OCI-LY3 (cell line): ENCODE measurements around the gene CCDC7.

Experiments
- H2AFZ ChIP-seq: fragments of 200-600, 300-600 bp; shearing (Covaris generic); 2 replicates; pipeline ENCODE4 v1.6.0; 2014; ENCODE audit warnings: antibody characterized with exemption, low read depth, low read length
- H3K27ac ChIP-seq: fragments of 200-600, 300-600 bp; sonication (generic); 2 replicates; pipeline ENCODE4 v1.5.1; 2014; ENCODE audit warnings: mild to moderate bottlenecking, low read length, moderate library complexity, mixed read lengths
- H3K27me3 ChIP-seq: fragments of 200-600, 300-600 bp; sonication (generic); 2 replicates; pipeline ENCODE4 v1.6.1; 2014; ENCODE audit warnings: low read depth, low read length, mixed read lengths
- H3K36me3 ChIP-seq: fragments of 200-600, 300-600 bp; sonication (generic); replicated peaks from 2 replicates; pipeline ENCODE3; 2014; ENCODE audit warnings: low read depth, low read length, mixed read lengths
- H3K4me1 ChIP-seq: fragments of 300-600, 200-600 bp; sonication (generic); 2 replicates; pipeline ENCODE4 v1.6.1; 2014; ENCODE audit warnings: low read length, mixed read lengths
- H3K4me2 ChIP-seq: fragments of 200-600, 300-600 bp; sonication (generic); 2 replicates; pipeline ENCODE4 v1.6.1; 2014; ENCODE audit warnings: low read length, mixed read lengths
- H3K4me3 ChIP-seq: fragments of 300-600, 200-600 bp; sonication (generic); 2 replicates; pipeline ENCODE4 v1.5.1; 2014; ENCODE audit warnings: antibody characterized with exemption, mild to moderate bottlenecking, low read length, moderate library complexity
- H3K79me2 ChIP-seq: fragments of 300-600, 200-600 bp; shearing (Covaris generic); 2 replicates; pipeline ENCODE4 v1.6.1; 2014; ENCODE audit warnings: mild to moderate bottlenecking, low read length, mixed read lengths
- H3K9ac ChIP-seq: fragments of 300-600, 200-600 bp; shearing (Covaris generic); 2 replicates; pipeline ENCODE4 v1.6.0; 2014; ENCODE audit warnings: mild to moderate bottlenecking, low read length, moderate library complexity
- H3K9me3 ChIP-seq: fragments of 200-600, 300-600 bp; shearing (Covaris generic); 2 replicates; pipeline ENCODE4 v1.6.1; 2014; ENCODE audit warnings: low read length, mixed read lengths; ENCODE audit not compliant: insufficient read depth
- H4K20me1 ChIP-seq: fragments of 200-600, 300-600 bp; sonication (generic); 2 replicates; pipeline ENCODE4 v1.6.1; 2016; ENCODE audit warnings: low read length, mixed read lengths; ENCODE audit not compliant: insufficient read depth
- CTCF ChIP-seq: fragments of 200-600, 300-600 bp; sonication (generic); IDR thresholded peaks from 2 replicates; pipeline ENCODE4 v1.5.1; 2014; ENCODE audit warnings: antibody characterized with exemption, low read length, low read depth
- EZH2phosphoT487 ChIP-seq: fragments of 200-600 bp; shearing (Covaris generic); IDR thresholded peaks from 2 replicates; pipeline ENCODE4 v1.6.1; 2018; ENCODE audit warnings: antibody characterized with exemption, mixed run types, low read depth

Gene CCDC7

DNA sequence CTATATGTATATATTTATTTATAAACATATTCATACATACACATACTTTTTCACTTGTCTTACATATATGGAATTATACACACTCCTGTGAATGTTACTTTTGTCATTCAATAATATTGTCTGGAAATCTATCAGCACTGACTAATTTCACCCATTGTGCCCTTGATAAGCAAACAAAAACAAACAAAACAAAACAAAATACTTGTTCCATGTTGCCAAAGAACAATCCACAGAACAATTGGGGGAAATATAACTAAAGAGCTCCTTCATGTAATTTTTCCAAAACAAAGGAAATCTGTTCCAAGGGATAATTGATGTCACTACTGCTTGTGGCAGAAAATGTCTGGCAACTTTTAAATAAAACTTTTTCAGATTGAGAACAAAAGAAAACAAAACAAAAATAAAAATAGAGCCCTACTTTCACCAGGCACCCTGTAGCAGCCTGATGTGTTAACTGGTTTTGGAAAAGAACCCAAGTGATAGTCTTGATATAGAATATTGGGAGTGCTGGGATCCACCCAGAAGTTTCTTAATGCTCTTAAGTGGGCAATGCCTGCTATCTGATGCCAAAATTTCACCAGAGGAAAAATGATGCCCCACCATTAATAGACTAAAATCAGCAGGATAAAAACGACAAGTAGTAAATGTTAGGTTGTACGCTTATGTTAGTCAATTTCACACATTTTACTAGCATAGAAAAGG is 34.0 kb upstream of the CCDC7 start:
- H2AFZ ChIP-seq: no peak overlapping the region
- no peak for TF ChIP-seq CTCF
- no peak for TF ChIP-seq EZH2phosphoT487
- H3K36me3 ChIP-seq: no peaks in the 10 kb centered on the region
- no peak overlapping the region for H3K27ac ChIP-seq
- no peak overlapping the region for H3K9ac ChIP-seq
- H3K9me3 ChIP-seq: no peaks in the 10 kb centered on the region
- no peaks in the 10 kb centered on the region for H4K20me1 ChIP-seq
- H3K4me2 ChIP-seq: no peak overlapping the region
- no peak overlapping the region for H3K4me3 ChIP-seq
- H3K4me1 ChIP-seq: no peaks in the 10 kb centered on the region
- H3K27me3 ChIP-seq: no peaks in the 10 kb centered on the region
- no peaks in the 10 kb centered on the region for H3K79me2 ChIP-seq

- H4K20me1 ChIP-seq: no peaks in the 10 kb centered on the region
- H3K79me2 ChIP-seq: no peaks in the 10 kb centered on the region
- H3K4me2 ChIP-seq: no peak overlapping the region
- H3K27ac ChIP-seq: no peak overlapping the region
- no peak overlapping the region for H2AFZ ChIP-seq
- H3K4me3 ChIP-seq: no peak overlapping the region
- no peak for TF ChIP-seq CTCF
- TF ChIP-seq EZH2phosphoT487: no peak
- H3K27me3 ChIP-seq: no peaks in the 10 kb centered on the region
- H3K4me1 ChIP-seq: no peaks in the 10 kb centered on the region
- no peaks in the 10 kb centered on the region for H3K36me3 ChIP-seq
- no peaks in the 10 kb centered on the region for H3K9me3 ChIP-seq
- no peak overlapping the region for H3K9ac ChIP-seq
Measured at GRCh38 chr10:32412499-32412853, 33.5 kb upstream of the CCDC7 start.

DNA sequence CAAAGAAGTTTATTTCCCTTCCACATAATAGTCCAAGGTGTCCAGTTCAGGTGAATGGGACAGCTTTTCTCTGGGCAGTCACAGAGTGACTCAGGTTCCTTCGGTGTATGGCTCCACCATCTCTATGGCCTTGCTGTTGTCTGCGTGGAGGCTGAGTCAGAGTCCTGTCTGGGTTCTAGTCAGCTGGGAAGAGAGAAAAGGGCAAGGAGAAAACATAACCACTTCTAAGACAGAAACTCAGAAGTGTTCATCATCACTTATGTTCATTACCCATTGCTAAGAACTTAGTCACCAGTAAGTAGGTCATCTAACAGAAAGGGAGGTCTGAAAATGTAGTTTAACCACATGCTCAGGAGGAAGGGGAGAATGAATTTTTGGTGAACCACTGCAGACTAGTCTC is 32.4 kb upstream of the CCDC7 start:
- no peaks in the 10 kb centered on the region for H3K79me2 ChIP-seq
- H3K9me3 ChIP-seq: no peaks in the 10 kb centered on the region
- no peak overlapping the region for H3K27ac ChIP-seq
- H3K27me3 ChIP-seq: no peaks in the 10 kb centered on the region
- H2AFZ ChIP-seq: no peak overlapping the region
- no peak overlapping the region for H3K4me2 ChIP-seq
- no peaks in the 10 kb centered on the region for H3K36me3 ChIP-seq
- no peaks in the 10 kb centered on the region for H4K20me1 ChIP-seq
- H3K4me1 ChIP-seq: no peaks in the 10 kb centered on the region
- no peak overlapping the region for H3K4me3 ChIP-seq
- no peak overlapping the region for H3K9ac ChIP-seq
- TF ChIP-seq CTCF (no peak), EZH2phosphoT487 (no peak)

DNA sequence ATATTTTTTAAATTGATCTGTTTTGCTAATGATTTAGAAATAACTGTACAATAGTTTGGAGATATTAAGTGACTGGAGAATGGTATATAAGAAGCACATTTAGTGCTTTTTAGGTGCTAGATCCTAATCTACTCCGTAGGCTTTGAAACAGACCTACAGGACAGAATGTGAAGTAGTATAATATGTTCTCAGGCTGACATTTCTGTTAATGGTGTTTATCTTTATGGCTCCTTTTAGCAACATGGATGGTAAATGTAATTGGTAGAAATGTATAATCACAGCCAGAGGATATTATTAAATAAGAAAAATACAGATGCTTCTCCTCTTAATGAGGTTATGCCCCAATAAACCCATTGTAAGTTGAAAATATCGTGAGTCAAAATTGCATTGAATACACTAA is 30.6 kb upstream of the CCDC7 start:
- Histone ChIP-seq H3K4me1 (no peaks in the 10 kb centered on the region), H3K27ac (no peak overlapping the region), H3K27me3 (no peaks in the 10 kb centered on the region), H2AFZ (no peak overlapping the region), H3K4me3 (no peak overlapping the region), H3K79me2 (no peaks in the 10 kb centered on the region), H3K9ac (no peak overlapping the region), H3K4me2 (no peak overlapping the region), H3K36me3 (no peaks in the 10 kb centered on the region), H4K20me1 (no peaks in the 10 kb centered on the region), H3K9me3 (no peaks in the 10 kb centered on the region)
- TF ChIP-seq EZH2phosphoT487 (no peak), CTCF (no peak)
